NCI-H1417 (cell line): ENCODE data around the gene SLC22A5.
"Not testable (repeated sequence)": the region's sequence is repeated elsewhere in the genome, so short reads cannot be mapped to it uniquely, and the experiment has no call there.

Source experiments
- DNase-seq, 3 experiments: peaks; one replicate each; lab custom pipeline; 2025; lab: John Stamatoyannopoulos, UW

The SLC22A5 gene

GRCh38 chr5:132427281-132428146 is 58.0 kb downstream of the SLC22A5 start:
- DNase-seq = peak; percentile 62 to 80 (median 72)

DNA sequence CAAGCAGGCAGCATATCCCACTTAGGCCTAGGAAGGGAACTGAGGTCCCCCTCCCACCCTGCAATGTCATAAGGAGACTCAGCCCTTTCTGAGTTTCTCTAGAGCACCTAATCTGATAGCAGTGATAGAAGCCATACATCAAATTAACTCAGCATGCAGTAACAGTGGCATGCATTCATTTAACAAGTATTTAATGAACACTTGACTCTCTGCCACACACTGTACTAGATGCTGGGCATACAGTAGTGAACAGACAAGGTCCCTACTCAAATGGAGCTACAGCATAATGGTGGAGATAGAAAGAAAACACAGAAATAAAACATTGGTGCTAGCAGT is 58.6 kb downstream of the SLC22A5 start:
- DNase-seq = peak; percentile 29 to 79 (median 71)

- peak in 1 of 3 experiments; percentile 29 for DNase-seq
Observed at GRCh38 chr5:132428484-132429462, 59.3 kb downstream of the SLC22A5 start.

GRCh38 chr5:132429463-132430440 is 60.2 kb downstream of the SLC22A5 start:
- no peak for DNase-seq

GRCh38 chr5:132430746-132431145 is 61.2 kb downstream of the SLC22A5 start:
- no peak for DNase-seq

DNA sequence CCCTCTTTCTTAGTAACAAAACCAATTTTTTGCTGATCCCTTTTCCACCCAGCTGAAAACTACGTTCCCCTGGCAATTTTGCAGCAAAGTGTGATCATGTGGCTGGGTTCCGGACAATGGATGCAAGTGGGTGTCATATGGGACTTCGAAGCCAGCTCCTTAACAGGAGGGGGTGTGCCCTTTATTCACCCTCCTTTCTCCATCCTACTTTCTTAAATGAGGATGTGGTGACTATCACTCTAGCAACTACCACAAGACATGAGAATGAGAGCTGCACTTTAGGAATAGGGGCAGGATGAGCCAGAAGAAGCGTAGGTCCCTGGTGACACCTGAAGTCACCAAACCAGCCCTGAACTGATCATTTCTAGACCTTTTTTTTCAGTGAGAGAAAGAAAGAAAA is 62.1 kb downstream of the SLC22A5 start:
- no peak for DNase-seq

GRCh38 chr5:132433141-132433540 is 63.6 kb downstream of the SLC22A5 start:
- DNase-seq = no peak

DNA sequence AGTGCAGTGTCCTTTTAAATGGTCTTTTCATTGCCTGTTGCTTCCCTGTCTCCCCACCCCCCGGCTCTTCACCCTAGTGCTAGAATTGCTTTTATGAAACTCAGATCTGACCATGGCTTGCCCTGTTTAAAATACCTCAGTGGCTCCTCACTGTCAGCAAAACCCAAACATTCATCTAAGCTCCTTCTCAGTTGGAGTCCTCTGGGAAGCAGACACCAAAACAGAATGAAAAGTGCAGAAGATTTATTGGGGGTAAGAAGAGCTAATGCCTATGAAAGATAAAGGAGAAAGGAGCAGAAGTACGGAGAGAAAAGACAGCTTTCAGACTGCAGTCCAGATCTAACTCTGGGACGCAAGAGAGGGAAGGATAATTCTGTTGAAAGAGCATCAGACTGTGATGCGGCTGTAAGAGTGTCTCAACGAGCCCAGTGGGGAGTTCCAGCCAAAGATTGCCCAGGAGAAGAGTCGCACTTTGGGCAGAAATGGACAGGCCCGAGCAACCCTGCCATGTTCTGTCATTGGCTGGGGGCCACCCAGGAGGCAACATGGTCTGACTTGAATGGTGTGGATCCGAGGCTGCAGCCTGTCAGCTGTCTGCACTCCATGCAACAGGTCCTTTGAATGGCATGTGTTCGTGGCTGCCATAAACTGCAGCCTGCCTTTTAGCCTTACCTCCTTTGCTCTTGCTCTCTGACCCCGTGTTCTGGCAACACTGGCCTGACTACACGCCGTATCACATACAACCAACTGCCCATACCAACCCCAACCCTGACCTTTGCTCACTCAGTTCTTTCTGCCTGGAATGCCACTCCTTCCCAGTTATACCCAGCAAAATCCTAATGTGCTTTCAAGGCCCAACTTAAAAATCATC is 65.1 kb downstream of the SLC22A5 start:
- no peak for DNase-seq

DNA sequence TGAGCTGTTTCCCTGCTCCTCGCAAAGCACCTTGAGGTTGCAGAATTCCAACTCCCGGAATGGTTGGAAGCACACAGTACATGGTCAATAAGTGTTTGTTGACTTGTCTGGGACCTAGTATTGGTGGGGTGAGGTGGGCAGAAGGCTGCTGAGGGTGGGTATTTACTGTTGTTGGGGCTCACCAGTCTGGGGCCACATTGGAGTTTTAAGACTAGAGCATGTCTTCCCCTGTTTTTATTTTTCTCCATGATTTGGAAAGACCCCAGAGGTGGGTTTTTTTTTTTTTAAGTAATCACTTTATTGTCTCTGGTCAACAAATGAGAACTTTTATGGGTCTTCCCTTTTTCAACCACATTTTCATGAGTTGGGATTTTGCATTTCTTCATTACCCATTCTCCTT is 65.9 kb downstream of the SLC22A5 start:
- no peak for DNase-seq

- DNase-seq = no peak
Observed at GRCh38 chr5:132435886-132436285, 66.4 kb downstream of the SLC22A5 start.

- no peak for DNase-seq
Observed at GRCh38 chr5:132436936-132437335, 67.4 kb downstream of the SLC22A5 start.

DNA sequence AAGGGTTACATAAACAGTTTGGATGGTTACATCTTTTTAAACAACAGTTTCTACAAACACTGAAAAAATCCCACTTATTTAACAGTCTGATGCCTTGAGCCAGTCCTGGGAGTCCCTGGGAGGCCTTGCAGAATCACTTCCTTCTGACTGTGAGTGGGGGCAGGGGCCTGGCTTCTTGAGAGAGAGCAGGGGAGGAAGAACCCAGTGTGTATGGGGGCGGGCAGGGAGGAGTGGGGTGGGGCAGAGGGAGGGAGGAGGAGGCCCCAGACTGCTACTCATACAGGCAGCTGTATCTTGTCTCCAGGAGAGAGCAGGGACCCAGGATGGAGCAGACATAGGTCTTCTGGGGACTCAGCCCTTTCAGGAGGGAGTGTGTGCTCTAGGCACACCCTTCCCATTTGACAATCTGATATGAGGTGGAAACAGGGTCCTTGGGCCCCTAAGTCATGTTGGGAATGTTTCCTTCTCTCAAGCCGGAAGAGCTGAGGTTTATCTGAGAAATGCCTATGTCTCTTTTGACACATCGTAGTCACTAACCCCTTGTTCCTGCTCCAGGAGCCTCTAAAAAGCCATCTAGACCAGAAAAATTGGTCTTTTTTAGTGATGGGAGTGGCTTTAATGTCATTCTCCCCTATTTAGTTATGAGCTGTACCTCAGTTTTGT is 68.2 kb downstream of the SLC22A5 start:
- no peak for DNase-seq

GRCh38 chr5:132438267-132438645 is 68.7 kb downstream of the SLC22A5 start:
- not testable (repeated sequence) for DNase-seq

DNA sequence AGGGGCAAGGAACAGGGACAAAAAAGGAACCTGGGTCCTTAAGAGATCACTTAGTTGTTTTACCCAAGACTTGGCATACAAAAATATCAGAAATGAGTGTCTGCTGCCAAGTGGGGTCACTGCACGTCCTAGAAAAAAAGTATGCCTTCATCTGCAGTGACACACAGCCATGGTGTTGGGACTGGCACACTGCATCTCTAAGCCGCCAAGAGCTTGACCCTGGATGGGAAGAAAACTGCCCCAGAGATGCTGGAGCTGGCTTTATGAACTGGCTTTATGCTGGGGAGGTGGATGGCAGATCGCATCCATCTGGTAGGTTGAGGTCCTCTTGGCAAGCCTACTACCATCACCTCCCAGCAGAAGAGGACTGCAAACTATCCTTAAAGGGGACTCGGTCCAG is 69.4 kb downstream of the SLC22A5 start:
- DNase-seq = no peak

GRCh38 chr5:132439521-132440089 is 70.1 kb downstream of the SLC22A5 start:
- DNase-seq = no peak

DNA sequence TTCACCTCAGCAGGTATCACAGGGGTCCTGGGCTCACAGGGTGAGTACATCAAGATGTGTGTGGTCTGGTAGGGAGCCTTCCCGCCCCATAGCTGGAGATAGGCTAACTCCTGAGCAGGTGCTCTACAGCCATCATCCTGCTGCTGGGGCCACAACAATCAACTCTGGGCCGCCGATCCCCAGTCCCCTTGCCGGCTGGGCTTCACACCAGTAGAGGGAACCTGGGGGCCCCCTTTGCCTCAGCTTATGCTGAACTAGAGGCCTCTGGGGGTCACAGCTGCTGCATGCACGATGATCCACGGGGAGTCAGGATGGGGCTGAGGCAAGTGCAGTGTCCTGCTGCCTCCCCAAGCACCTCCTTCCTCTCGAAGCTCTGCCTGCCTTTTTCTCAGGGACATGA is 74.6 kb downstream of the SLC22A5 start:
- no peak for DNase-seq
